ENCODE results near the gene MED20. TPM values are rescaled to one million over a fixed set of nuclear protein-coding genes. Genes with fewer than 3 reads are reported as not detected.

MED20 gene
- polyA plus RNA-seq, 1 donor (not counting 4 experiments of a cell fraction or from before 2014, with no cell fraction given) = 37.5 TPM

- H3K9me3 ChIP-seq (ENCODE audit: control insufficient read depth, low read depth, low read length) = no peaks in the 10 kb centered on the region
- DNase-seq (ENCODE audit: low read depth, low spot score) = no peak
- no peaks in the 10 kb centered on the region for H3K27me3 ChIP-seq (ENCODE audit: control insufficient read depth, extremely low read depth, insufficient read depth, low read length)
- H3K4me3 ChIP-seq (ENCODE audit: control insufficient read depth in 2 of 3, extremely low read depth in 1 of 3, insufficient read depth in 2 of 3, low read depth in 1 of 3, low read length in 3 of 3) = no peak overlapping the region
- no peaks in the 10 kb centered on the region for H4K20me1 ChIP-seq (ENCODE audit: control insufficient read depth, extremely low read depth, insufficient read depth, low read length)
- no peak overlapping the region for H3K9ac ChIP-seq (ENCODE audit: control insufficient read depth, extremely low read depth, insufficient read depth, low read length)
- H3K79me2 ChIP-seq (ENCODE audit: control insufficient read depth, insufficient read depth, low read length) = no peaks in the 10 kb centered on the region
- H2AFZ ChIP-seq (ENCODE audit: control insufficient read depth, low read length) = no peak overlapping the region
- H3K4me2 ChIP-seq (ENCODE audit: control insufficient read depth, extremely low read depth, insufficient read depth, low read depth, low read length) = no peak overlapping the region
- peaks cover 6% of the 10 kb centered on the region for H3K4me1 ChIP-seq (ENCODE audit: control insufficient read depth, extremely low read depth, insufficient read depth, low read length)
- H3K27ac ChIP-seq (ENCODE audit: control insufficient read depth, insufficient read depth, low read length) = no peak overlapping the region
- dilution Hi-C loops (cut with MboI; ENCODE audit: extremely low pct_ligation_motif_present, low sequenced_read_pairs) = no loop called here
- H3K36me3 ChIP-seq (ENCODE audit: control insufficient read depth in 2 of 2, extremely low read depth in 1 of 2, insufficient read depth in 2 of 2, low read length in 2 of 2) = no peaks in the 10 kb centered on the region
- peaks cover 2% of the 10 kb centered on the region for H3K9me1 ChIP-seq (ENCODE audit: control insufficient read depth, extremely low read depth, insufficient read depth, low read length)
- TF ChIP-seq CTCF (optimal IDR thresholded peaks at IDR 0.05 in 1 of 3, IDR thresholded peaks at IDR 0.05 in 1 of 3, conservative IDR thresholded peaks at IDR 0.05 in 1 of 3; ENCODE audit: extremely low read depth in 1 of 3, insufficient read depth in 2 of 3, low read length in 3 of 3) (no peak), EZH2 (IDR thresholded peaks at IDR 0.05; ENCODE audit: low read length) (no peak)
- FAIRE-seq = no peak
Measured at GRCh38 chr6:41957117-41957516, 36.2 kb upstream of the MED20 start.

GRCh38 chr6:41955412-41955811, 34.5 kb upstream of the MED20 start:
- H3K9ac ChIP-seq (ENCODE audit: control insufficient read depth, extremely low read depth, insufficient read depth, low read length) = no peak overlapping the region
- FAIRE-seq (no peak), DNase-seq (ENCODE audit: low read depth, low spot score) (no peak)
- H3K9me1 ChIP-seq (ENCODE audit: control insufficient read depth, extremely low read depth, insufficient read depth, low read length) = no peaks in the 10 kb centered on the region
- H3K4me3 ChIP-seq (ENCODE audit: control insufficient read depth in 2 of 3, extremely low read depth in 1 of 3, insufficient read depth in 2 of 3, low read depth in 1 of 3, low read length in 3 of 3) = no peak overlapping the region
- no peak overlapping the region for H2AFZ ChIP-seq (ENCODE audit: control insufficient read depth, low read length)
- TF ChIP-seq EZH2 (IDR thresholded peaks at IDR 0.05; ENCODE audit: low read length) (no peak), CTCF (optimal IDR thresholded peaks at IDR 0.05 in 1 of 3, IDR thresholded peaks at IDR 0.05 in 1 of 3, conservative IDR thresholded peaks at IDR 0.05 in 1 of 3; ENCODE audit: extremely low read depth in 1 of 3, insufficient read depth in 2 of 3, low read length in 3 of 3) (no peak)
- H3K4me2 ChIP-seq (ENCODE audit: control insufficient read depth, extremely low read depth, insufficient read depth, low read depth, low read length) = no peak overlapping the region
- H3K79me2 ChIP-seq (ENCODE audit: control insufficient read depth, insufficient read depth, low read length) = no peaks in the 10 kb centered on the region
- dilution Hi-C loops (cut with MboI; ENCODE audit: extremely low pct_ligation_motif_present, low sequenced_read_pairs) = no loop called here
- H3K27ac ChIP-seq (ENCODE audit: control insufficient read depth, insufficient read depth, low read length) = no peak overlapping the region
- no peaks in the 10 kb centered on the region for H4K20me1 ChIP-seq (ENCODE audit: control insufficient read depth, extremely low read depth, insufficient read depth, low read length)
- H3K27me3 ChIP-seq (ENCODE audit: control insufficient read depth, extremely low read depth, insufficient read depth, low read length) = no peaks in the 10 kb centered on the region
- H3K9me3 ChIP-seq (ENCODE audit: control insufficient read depth, low read depth, low read length) = no peaks in the 10 kb centered on the region
- no peaks in the 10 kb centered on the region for H3K36me3 ChIP-seq (ENCODE audit: control insufficient read depth in 2 of 2, extremely low read depth in 1 of 2, insufficient read depth in 2 of 2, low read length in 2 of 2)
- peaks cover 4% of the 10 kb centered on the region for H3K4me1 ChIP-seq (ENCODE audit: control insufficient read depth, extremely low read depth, insufficient read depth, low read length)
